HG02642 (cell line): ENCODE data around the gene TAPT1.
"Not testable (repeated sequence)": the region's sequence is repeated elsewhere in the genome, so short reads cannot be mapped to it uniquely, and the experiment has no call there.

Source experiments
- ATAC-seq: cut with Tn5 transposase; IDR thresholded peaks from one replicate; pipeline ENCODE4 v1.9.1; 2021; ENCODE audit warnings: mild to moderate bottlenecking; ENCODE audit not compliant: unreplicated experiment, poor library complexity

TAPT1 gene

GRCh38 chr4:16192057-16192456, 34.2 kb downstream of the TAPT1 start:
- no peak for ATAC-seq

GRCh38 chr4:16187455-16187854, 38.8 kb downstream of the TAPT1 start:
- ATAC-seq = no peak

GRCh38 chr4:16186986-16187385, 39.3 kb downstream of the TAPT1 start:
- no peak for ATAC-seq

- ATAC-seq = no peak
Measured at GRCh38 chr4:16183604-16184003, 42.7 kb downstream of the TAPT1 start.

GRCh38 chr4:16176621-16177020, 49.6 kb downstream of the TAPT1 start:
- ATAC-seq = no peak

- no peak for ATAC-seq
Measured at GRCh38 chr4:16171831-16172230, 54.4 kb downstream of the TAPT1 start.

GRCh38 chr4:16169490-16169889, 56.8 kb downstream of the TAPT1 start:
- no peak for ATAC-seq

- ATAC-seq = no peak
Measured at GRCh38 chr4:16168710-16169388, 57.4 kb downstream of the TAPT1 start.

GRCh38 chr4:16168144-16168543, 58.1 kb downstream of the TAPT1 start:
- no peak for ATAC-seq

- ATAC-seq = no peak
Measured at GRCh38 chr4:16165931-16166330, 60.3 kb downstream of the TAPT1 start.

- ATAC-seq = no peak
Measured at GRCh38 chr4:16162891-16163290, 63.4 kb downstream of the TAPT1 start.

GRCh38 chr4:16161851-16162408, 64.3 kb downstream of the TAPT1 start:
- no peak for ATAC-seq

GRCh38 chr4:16160457-16160856, 65.8 kb downstream of the TAPT1 start:
- no peak for ATAC-seq

GRCh38 chr4:16159286-16159685, 67.0 kb downstream of the TAPT1 start:
- ATAC-seq = no peak

- no peak for ATAC-seq
Measured at GRCh38 chr4:16158504-16158852, 67.8 kb downstream of the TAPT1 start.

GRCh38 chr4:16157609-16158503, 68.4 kb downstream of the TAPT1 start:
- ATAC-seq = no peak

GRCh38 chr4:16155528-16156169, 70.6 kb downstream of the TAPT1 start:
- no peak for ATAC-seq

- no peak for ATAC-seq
Measured at GRCh38 chr4:16154451-16154850, 71.8 kb downstream of the TAPT1 start.

GRCh38 chr4:16150716-16151115, 75.6 kb downstream of the TAPT1 start:
- ATAC-seq = no peak

- not testable (repeated sequence) for ATAC-seq
Measured at GRCh38 chr4:16144913-16145312, 81.4 kb downstream of the TAPT1 start.
